Mesodermal cell (in vitro differentiated cells): ENCODE data around the gene TNIP2.
"Not testable (repeated sequence)": the region's sequence is repeated elsewhere in the genome, so short reads cannot be mapped to it uniquely, and the experiment has no call there.

Experiments
- H3K27ac ChIP-seq: 2 replicates; pipeline ENCODE4 v1.7.0; 2013; ENCODE audit warnings: mild to moderate bottlenecking, low read depth, low read length, moderate library complexity; ENCODE audit not compliant: severe bottlenecking
- H3K36me3 ChIP-seq: 2 replicates; pipeline ENCODE4 v1.7.1; 2013; ENCODE audit warnings: mild to moderate bottlenecking, low read length, moderate library complexity; ENCODE audit not compliant: control insufficient read depth, insufficient read depth
- H3K4me1 ChIP-seq: one replicate; pipeline ENCODE4 v1.7.1; 2013; ENCODE audit warnings: mild to moderate bottlenecking, low read length; ENCODE audit not compliant: insufficient read depth, control insufficient read depth, poor library complexity, severe bottlenecking
- H3K4me3 ChIP-seq: 2 replicates; pipeline ENCODE4 v1.7.0; 2013; ENCODE audit warnings: low read length, control low read depth, mild to moderate bottlenecking; ENCODE audit not compliant: insufficient read depth, poor library complexity, severe bottlenecking; ENCODE audit errors: extremely low read depth
- H3K9me3 ChIP-seq: 2 replicates; pipeline ENCODE4 v1.7.1; 2013; ENCODE audit warnings: mild to moderate bottlenecking, low read length, moderate library complexity; ENCODE audit not compliant: control insufficient read depth
- WGBS, 2 experiments: methylation state at CpG; one replicate each; pipeline ENCODE4 v1.1.5; 2013; ENCODE audit warnings: missing lambda C conversion rate in 2 of 2; ENCODE audit not compliant: insufficient coverage in 2 of 2; 5-methylcytosine and 5-hydroxymethylcytosine counted together

The TNIP2 gene

GRCh38 chr4:2735869-2736268 is 20.3 kb downstream of the TNIP2 start:
- Histone ChIP-seq H3K4me1 (no peaks in the 10 kb centered on the region), H3K4me3 (no peak overlapping the region), H3K9me3 (peaks cover 11% of the 10 kb centered on the region), H3K27ac (no peak overlapping the region), H3K36me3 (peaks cover 39% of the 10 kb centered on the region)

- Histone ChIP-seq H3K4me3 (no peak overlapping the region), H3K9me3 (peaks cover 11% of the 10 kb centered on the region), H3K4me1 (no peaks in the 10 kb centered on the region), H3K27ac (no peak overlapping the region), H3K36me3 (peaks cover 43% of the 10 kb centered on the region)
- WGBS, 2 experiments: 100% methylated on average over 1 of the region's 1 CpG; no CpG with 5 or more reads in 1 of the 2 experiments
Measured at GRCh38 chr4:2734612-2735011, 21.5 kb downstream of the TNIP2 start.

- Histone ChIP-seq H3K4me1 (no peaks in the 10 kb centered on the region), H3K36me3 (peaks cover 49% of the 10 kb centered on the region), H3K4me3 (no peak overlapping the region), H3K27ac (no peak overlapping the region), H3K9me3 (peaks cover 11% of the 10 kb centered on the region)
- WGBS, 2 experiments: 88% methylated on average over 1 of the region's 2 CpGs; no CpG with 5 or more reads in 1 of the 2 experiments
Measured at GRCh38 chr4:2733844-2734574, 22.1 kb downstream of the TNIP2 start.

GRCh38 chr4:2733001-2733843 is 22.9 kb downstream of the TNIP2 start:
- Histone ChIP-seq H3K27ac (no peak overlapping the region), H3K36me3 (peaks cover 57% of the 10 kb centered on the region), H3K4me3 (no peak overlapping the region), H3K9me3 (peaks cover 11% of the 10 kb centered on the region), H3K4me1 (no peaks in the 10 kb centered on the region)
- 94 to 95% methylated on average over 19 to 21 of the region's 21 CpGs for WGBS, 2 experiments

- Histone ChIP-seq H3K4me1 (no peaks in the 10 kb centered on the region), H3K27ac (no peak overlapping the region), H3K36me3 (peaks cover 60% of the 10 kb centered on the region), H3K9me3 (peaks cover 11% of the 10 kb centered on the region), H3K4me3 (no peak overlapping the region)
- WGBS, 2 experiments: 97 to 100% methylated on average over 2 to 5 of the region's 6 CpGs
Measured at GRCh38 chr4:2732526-2732925, 23.6 kb downstream of the TNIP2 start.

GRCh38 chr4:2731907-2732317 is 24.2 kb downstream of the TNIP2 start:
- WGBS, 2 experiments: 96 to 97% methylated on average over 21 to 28 of the region's 28 CpGs
- no peak overlapping the region for H3K4me3 ChIP-seq
- peaks cover 64% of the 10 kb centered on the region for H3K36me3 ChIP-seq
- peaks cover 10% of the 10 kb centered on the region for H3K9me3 ChIP-seq
- H3K27ac ChIP-seq: no peak overlapping the region
- no peaks in the 10 kb centered on the region for H3K4me1 ChIP-seq

GRCh38 chr4:2729533-2729875 is 26.6 kb downstream of the TNIP2 start:
- Histone ChIP-seq H3K9me3 (no peaks in the 10 kb centered on the region), H3K4me3 (no peak overlapping the region), H3K4me1 (no peaks in the 10 kb centered on the region), H3K36me3 (peaks cover 76% of the 10 kb centered on the region), H3K27ac (no peak overlapping the region)
- 97 to 98% methylated on average over 7 to 9 of the region's 9 CpGs for WGBS, 2 experiments

- no peaks in the 10 kb centered on the region for H3K9me3 ChIP-seq
- H3K4me3 ChIP-seq: no peak overlapping the region
- 96% methylated on average over 7 to 10 of the region's 12 CpGs for WGBS, 2 experiments
- H3K27ac ChIP-seq: no peak overlapping the region
- no peaks in the 10 kb centered on the region for H3K4me1 ChIP-seq
- peaks cover 78% of the 10 kb centered on the region for H3K36me3 ChIP-seq
Measured at GRCh38 chr4:2728806-2729532, 27.2 kb downstream of the TNIP2 start.

- Histone ChIP-seq H3K36me3 (peaks cover 74% of the 10 kb centered on the region), H3K9me3 (no peaks in the 10 kb centered on the region), H3K4me1 (no peaks in the 10 kb centered on the region), H3K4me3 (no peak overlapping the region), H3K27ac (no peak overlapping the region)
- 100% methylated on average over 1 of the region's 3 CpGs for WGBS, 2 experiments
Measured at GRCh38 chr4:2728221-2728620, 27.9 kb downstream of the TNIP2 start.

GRCh38 chr4:2726881-2727280 is 29.3 kb downstream of the TNIP2 start:
- peaks cover 67% of the 10 kb centered on the region for H3K36me3 ChIP-seq
- not testable (repeated sequence) for H3K4me3 ChIP-seq, H3K27ac ChIP-seq, H3K4me1 ChIP-seq, H3K9me3 ChIP-seq
- 95 to 96% methylated on average over 15 to 16 of the region's 17 CpGs for WGBS, 2 experiments
